K562 (cell line): Measurements from ENCODE around the gene YTHDC1. TPM values are rescaled to one million over a fixed set of nuclear protein-coding genes. Genes with fewer than 3 reads are reported as not detected.

Experiments
- ATAC-seq: fragments of 200-7000 bp; cut with Tn5 transposase; 3 replicates; pipeline ENCODE4 v1.9.1; 2020; ENCODE audit warnings: moderate library complexity
- BruUV-seq: library from RNA; stranded (reverse); fragments of 400-500 nt; replicated peaks from 2 replicates; lab custom pipeline; 2021; lab: Mats Ljungman, UMichigan
- CTCF ChIA-PET: fragments of 300-600 bp; formaldehyde crosslinking; extraction: SDS; loops from one replicate; lab custom pipeline; 2021; ENCODE audit warnings: low intra/inter-chr PET ratio; lab: Yijun Ruan, JAX
- POLR2A ChIA-PET: fragments of 300-600, 350-650 bp; sonication (Branson Sonifier 250); formaldehyde crosslinking; extraction: SDS; loops from one replicate; lab custom pipeline; 2021; ENCODE audit warnings: antibody characterized with exemption, inconsistent platforms; lab: Yijun Ruan, JAX
- DNase-seq, 4 experiments: peaks; one replicate each; pipeline versions ENCODE4 v3.0.0 to v3.0.0-alpha.2; 2011 to 2018; ENCODE audit warnings: low spot score in 3 of 4, mixed read lengths in 3 of 4; ENCODE audit errors: extremely low read depth in 1 of 4
- FAIRE-seq: peaks from 2 replicates; lab custom pipeline; 2011; peaks lifted over from hg19 to GRCh38; lab: Jason Lieb, UNC
- H2AFZ ChIP-seq: 2 replicates; pipeline ENCODE4 v1.6.0; 2011; ENCODE audit warnings: low read depth, low read length, control low read depth, inconsistent platforms
- H3K27ac ChIP-seq: fragments of 200-600 bp; 3 replicates; pipeline ENCODE4 v1.8.0; 2011; ENCODE audit warnings: low read depth, mild to moderate bottlenecking, control low read depth, inconsistent platforms, low read length, moderate library complexity, mixed read lengths; ENCODE audit errors: extremely low read depth
- H3K27me3 ChIP-seq, 2 experiments: fragments of 300-600 bp in 1 of 2; 2 replicates in 1 of 2; 3 replicates in 1 of 2; pipeline versions ENCODE4 v1.6.0 to v1.8.0; 2011; ENCODE audit warnings: inconsistent platforms in 2 of 2, low read length in 2 of 2, mild to moderate bottlenecking in 1 of 2, mixed read lengths in 1 of 2, moderate library complexity in 1 of 2; ENCODE audit not compliant: control insufficient read depth in 2 of 2, insufficient read depth in 2 of 2
- H3K36me3 ChIP-seq: fragments of 300-600 bp; 3 replicates; pipeline ENCODE4 v1.8.0; 2011; ENCODE audit warnings: mild to moderate bottlenecking, low read length, inconsistent platforms; ENCODE audit not compliant: control insufficient read depth, insufficient read depth
- H3K4me1 ChIP-seq, 2 experiments: fragments of 200-600 bp in 1 of 2; replicated peaks in 1 of 2; 2 replicates in 1 of 2; 3 replicates in 1 of 2; pipeline versions ENCODE4 v1.5.1 to v1.8.0; 2011; ENCODE audit warnings: inconsistent platforms in 2 of 2, low read length in 2 of 2, mild to moderate bottlenecking in 1 of 2, mixed read lengths in 1 of 2, moderate library complexity in 1 of 2; ENCODE audit not compliant: control insufficient read depth in 2 of 2, insufficient read depth in 2 of 2
- H3K4me2 ChIP-seq: 2 replicates; pipeline ENCODE4 v1.6.1; 2011; ENCODE audit warnings: low read length, control low read depth, inconsistent platforms, mixed read lengths; ENCODE audit not compliant: insufficient read depth
- H3K4me3 ChIP-seq: fragments of 200-600 bp; sonication (generic), shearing (Covaris generic); 2 replicates; pipeline ENCODE4 v1.5.1; 2016; ENCODE audit warnings: control low read depth, inconsistent platforms
- H3K79me2 ChIP-seq: fragments of 200-600 bp; 3 replicates; pipeline ENCODE4 v1.8.0; 2011; ENCODE audit warnings: low read length, inconsistent platforms; ENCODE audit not compliant: control insufficient read depth, insufficient read depth
- H3K9ac ChIP-seq, 2 experiments: 2 replicates each; pipeline versions ENCODE4 v1.6.0 to v1.6.1; 2011; ENCODE audit warnings: low read depth in 2 of 2, low read length in 2 of 2, control low read depth in 1 of 2, inconsistent platforms in 1 of 2, mild to moderate bottlenecking in 1 of 2, mixed read lengths in 1 of 2; ENCODE audit not compliant: insufficient read depth in 1 of 2
- H3K9me1 ChIP-seq: one replicate; pipeline ENCODE4 v1.6.0; 2011; ENCODE audit warnings: inconsistent platforms, mild to moderate bottlenecking, low read length, moderate library complexity; ENCODE audit not compliant: control insufficient read depth, insufficient read depth
- H3K9me3 ChIP-seq: replicated peaks from 2 replicates; pipeline ENCODE4 v1.5.1; 2011; ENCODE audit warnings: low read depth, low read length, inconsistent platforms; ENCODE audit not compliant: control insufficient read depth, insufficient read depth
- H4K20me1 ChIP-seq: replicated peaks from 2 replicates; pipeline ENCODE4 v1.6.1; 2011; ENCODE audit warnings: low read length, inconsistent platforms, mixed read lengths; ENCODE audit not compliant: control insufficient read depth, insufficient read depth
- HNRNPLL ChIP-seq: fragments of 200-400 bp; formaldehyde crosslinking; IDR thresholded peaks from 2 replicates; pipeline ENCODE4 v1.6.1; 2017; ENCODE audit warnings: low read length, low read depth, mild to moderate bottlenecking; ENCODE audit not compliant: poor library complexity, severe bottlenecking
- RBFOX2 ChIP-seq: fragments of 200-400 bp; formaldehyde crosslinking; IDR thresholded peaks from 2 replicates; pipeline ENCODE4 v1.6.1; 2017; ENCODE audit warnings: low read depth, mild to moderate bottlenecking, low read length, moderate library complexity
- ZBTB40 ChIP-seq, 2 experiments: fragments of 450-650 bp in 1 of 2; sonication (generic) in 1 of 2; formaldehyde crosslinking in 1 of 2; IDR thresholded peaks; 2 replicates each; pipeline versions ENCODE4 v1.7.1 to v1.9.0; 2016 to 2022; ENCODE audit warnings: inconsistent platforms in 1 of 2, mild to moderate bottlenecking in 1 of 2, missing genetic modification reagents in 1 of 2
- WGBS: fragments of 100-300 bp; shearing (Covaris generic); methylation state at CpG from one replicate; pipeline ENCODE4 v1.1.6; 2016; ENCODE audit warnings: low coverage, mixed read lengths; ENCODE audit not compliant: insufficient coverage; ENCODE audit errors: missing lambda C conversion rate; 5-methylcytosine and 5-hydroxymethylcytosine counted together
- in situ Hi-C: fragments of 300-500 bp; cut with MboI; formaldehyde crosslinking; loops from 4 replicates; pipeline ENCODE4 v1.15.0; 2018; ENCODE audit warnings: inconsistent platforms, mixed read lengths
- intact Hi-C: fragments of 100-400 bp; cut with micrococcal nuclease; formaldehyde crosslinking; loops from 2 replicates; pipeline ENCODE4 v1.14.2; 2022
- polyA plus RNA-seq, 8 experiments: library from polyadenylated mRNA; depleted of rRNA in 4 of 8; stranded (reverse) in 5 of 8; unstranded in 3 of 8; fragments of >200 nt; fragmentation: Nextera tagmentation in 2 of 8; fragmentation: Illumina TruSeq in 1 of 8; extraction: Ambion mirVana in 2 of 8; extraction: Trizol in 1 of 8; gene quantifications; 2 replicates each; pipeline versions ENCODE4 v1.2.1 to v1.2.3, GENCODE V29; 2011 to 2014; ENCODE audit warnings: inconsistent platforms in 1 of 8, missing spikeins in 1 of 8
- total RNA-seq, 7 experiments: library from RNA; depleted of rRNA in 6 of 7; stranded (reverse); fragments of >200 nt in 6 of 7; fragmentation: Illumina TruSeq in 2 of 7; extraction: Trizol in 2 of 7; gene quantifications; 2 replicates each; pipeline versions ENCODE4 v1.2.1 to v1.2.3, GENCODE V29; 2011 to 2021; ENCODE audit warnings: low replicate concordance in 1 of 7

The YTHDC1 gene
- total and polyA plus RNA-seq, 9 of the 15 experiments (the other 6 are each of a cell fraction or from before 2014, with no cell fraction given), result 9.8 to 65.4 (median 51.7) TPM

GRCh38 chr4:68347845-68348244 lies 2.0 kb downstream of the YTHDC1 start:
- CTCF ChIA-PET, result no interaction called here
- Histone ChIP-seq H3K4me3 (peak overlapping the region; percentile 91), H3K27me3 (no peaks in the 10 kb centered on the region; a peak in 1 of 5 replicates), H2AFZ (no peak overlapping the region), H3K79me2 (peaks cover 75% of the 10 kb centered on the region), H4K20me1 (peaks cover 36% of the 10 kb centered on the region), H3K9me1 (peaks cover 4% of the 10 kb centered on the region), H3K4me1 (peaks cover 11 to 17% of the 10 kb centered on the region in 2 experiments; a peak in 4 of 5 replicates), H3K9me3 (peaks cover 2% of the 10 kb centered on the region), H3K36me3 (peaks cover 11% of the 10 kb centered on the region; the same call in 2 of the 3 replicates), H3K27ac (no peak overlapping the region), H3K9ac (peak overlapping the region in 1 of 2 experiments; percentile 94; a peak in 2 of 4 replicates), H3K4me2 (peak overlapping the region; percentile 50)
- POLR2A ChIA-PET, result interaction anchor here (1.4 kb wide), 2 partner anchors 8 to 15 kb away, joined by 3 to 8 read pairs; no protein-coding TSS in a partner anchor
- in situ Hi-C loops, result no loop called here
- TF ChIP-seq RBFOX2, result peak; percentile 70
- TF ChIP-seq ZBTB40 (IDR thresholded peaks at IDR 0.05), result peak; percentile 34; the same call in 1 of the 2 replicates
- no peak for TF ChIP-seq ZBTB40 (CRISPR knock-in tag; IDR thresholded peaks at IDR 0.05)
- TF ChIP-seq HNRNPLL, result no peak
- intact Hi-C loops, result no loop called here
- ATAC-seq, result no peak
- 7% methylated on average over 5 of the region's 5 CpGs for WGBS
- no peak for FAIRE-seq
- no peak for DNase-seq
- BruUV-seq, result no TSS peak
